AG04449 (cell line): ENCODE measurements around the gene SNTG2.

Experiments used
- CTCF ChIA-PET: fragments of 350-600 bp; formaldehyde crosslinking; extraction: SDS; loops from one replicate; lab custom pipeline; 2021; ENCODE audit warnings: antibody characterized with exemption; lab: Yijun Ruan, JAX
- POLR2A ChIA-PET: fragments of 400-600, 350-600 bp; formaldehyde crosslinking; extraction: SDS; loops from one replicate; lab custom pipeline; 2020; ENCODE audit warnings: antibody characterized with exemption, inconsistent platforms; lab: Yijun Ruan, JAX
- DNase-seq: peaks from one replicate; pipeline ENCODE4 v3.0.0-alpha.2; 2010; ENCODE audit warnings: low read depth, low spot score
- H3K4me3 ChIP-seq: 2 replicates; pipeline ENCODE4 v1.5.1; 2011; ENCODE audit warnings: low read depth, mild to moderate bottlenecking, control low read depth, low read length
- CTCF ChIP-seq: IDR thresholded peaks from one replicate; pipeline ENCODE4 v1.5.1; 2011; ENCODE audit warnings: mild to moderate bottlenecking, moderate library complexity, low read length, control low read depth, inconsistent platforms; ENCODE audit not compliant: insufficient read depth; ENCODE audit errors: missing control alignments

SNTG2 gene

DNA sequence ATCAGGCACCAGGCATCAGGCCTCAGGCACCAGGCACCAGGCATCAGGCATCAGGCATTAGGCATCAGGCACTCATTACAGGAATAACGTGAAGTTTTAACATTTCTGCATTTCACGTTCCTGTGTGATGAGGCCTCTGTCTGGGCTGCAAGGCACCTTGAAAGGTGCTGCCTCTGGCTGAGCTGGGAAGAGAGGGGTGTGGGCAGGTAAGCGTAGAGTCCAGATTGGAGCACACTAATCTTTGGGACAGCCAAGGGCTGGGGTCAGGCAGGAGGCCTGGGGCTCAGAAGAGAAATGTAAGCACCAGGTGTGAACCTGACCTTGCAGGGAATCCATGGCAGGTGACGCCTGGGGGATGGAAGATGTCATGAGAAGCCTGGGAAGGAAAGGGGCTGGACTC lies 25.3 kb upstream of the SNTG2 start:
- ChIA-PET POLR2A (no interaction called here), CTCF (no interaction called here)
- TF ChIP-seq CTCF = no peak
- no peak for DNase-seq
- no peak overlapping the region for H3K4me3 ChIP-seq

DNA sequence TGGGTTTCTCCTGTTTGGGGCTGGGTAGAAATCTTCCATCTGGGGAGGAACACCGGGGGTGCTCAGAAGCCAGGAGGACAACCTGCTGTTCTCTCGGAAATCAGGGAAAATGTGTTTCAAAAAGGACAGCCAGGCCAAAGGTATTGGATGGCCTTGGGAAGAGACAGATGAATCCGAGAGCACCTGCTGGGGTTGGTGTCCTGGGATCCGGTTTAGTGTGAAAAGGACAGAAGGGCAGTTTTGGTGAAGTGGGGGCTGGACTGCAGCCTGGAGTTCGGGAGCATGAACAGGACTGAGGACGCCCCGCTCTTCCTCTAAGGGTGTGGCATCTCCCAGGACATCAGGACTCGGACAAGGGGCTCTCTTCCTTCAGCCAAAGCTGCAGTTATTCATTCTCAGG lies 24.9 kb upstream of the SNTG2 start:
- TF ChIP-seq CTCF = no peak
- CTCF ChIA-PET = no interaction called here
- no peak overlapping the region for H3K4me3 ChIP-seq
- no peak for DNase-seq
- POLR2A ChIA-PET = no interaction called here

DNA sequence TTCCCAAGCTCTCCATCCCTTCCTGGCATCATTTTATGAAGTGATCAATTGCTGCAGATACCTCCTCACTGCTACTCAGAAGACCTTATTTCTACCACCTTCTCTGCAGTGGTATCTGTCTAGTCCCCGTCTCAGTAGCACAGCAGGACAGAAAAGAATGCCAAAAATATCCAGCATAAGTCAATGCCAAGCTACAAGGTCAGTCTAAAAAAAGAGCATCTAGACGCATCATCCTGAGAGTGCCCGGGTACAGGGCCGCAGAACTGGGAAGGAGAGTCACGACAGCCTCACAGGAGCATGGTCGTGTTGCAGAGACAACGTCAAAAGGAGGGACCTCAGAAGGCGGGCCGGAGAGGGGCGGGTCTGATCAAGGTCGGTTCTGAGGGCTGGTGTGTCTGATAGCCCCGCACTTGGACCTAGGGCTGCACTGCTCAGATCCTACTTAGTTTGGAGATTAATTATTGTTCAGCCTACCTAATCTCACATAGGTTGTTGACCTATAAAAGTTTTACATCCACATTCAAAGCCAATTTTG lies 24.3 kb upstream of the SNTG2 start:
- TF ChIP-seq CTCF = no peak
- ChIA-PET POLR2A (no interaction called here), CTCF (no interaction called here)
- no peak overlapping the region for H3K4me3 ChIP-seq
- DNase-seq = no peak

DNA sequence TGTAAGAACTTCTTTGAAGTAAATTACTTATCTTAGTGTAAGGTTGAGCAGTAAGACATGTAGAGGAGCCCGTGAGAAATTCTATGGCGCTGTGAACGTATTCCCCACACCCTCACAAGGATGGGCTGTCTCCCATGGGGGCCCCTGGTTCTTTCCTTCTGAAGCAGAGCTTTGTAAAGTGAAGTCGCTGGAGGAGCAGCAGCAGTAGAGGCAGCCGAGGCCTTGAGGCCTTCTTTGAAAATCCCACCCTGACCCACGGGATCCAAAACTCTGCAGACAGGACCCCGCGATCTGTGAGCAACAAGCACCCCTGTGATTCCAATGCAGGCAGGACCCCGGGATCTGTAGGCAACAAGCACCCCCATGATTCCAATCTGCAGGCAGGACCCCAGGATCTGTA lies 23.8 kb upstream of the SNTG2 start:
- DNase-seq = no peak
- no peak overlapping the region for H3K4me3 ChIP-seq
- TF ChIP-seq CTCF = no peak
- CTCF ChIA-PET = no interaction called here
- POLR2A ChIA-PET = no interaction called here

GRCh38 chr2:929011-929735 lies 21.5 kb upstream of the SNTG2 start:
- ChIA-PET POLR2A (no interaction called here), CTCF (no interaction called here)
- DNase-seq = no peak
- no peak overlapping the region for H3K4me3 ChIP-seq
- TF ChIP-seq CTCF = no peak

- POLR2A ChIA-PET = no interaction called here
- H3K4me3 ChIP-seq = no peak overlapping the region
- CTCF ChIA-PET = no interaction called here
- DNase-seq = no peak
- TF ChIP-seq CTCF = no peak
Observed at GRCh38 chr2:929925-930324, 20.7 kb upstream of the SNTG2 start.
